Activated naive CD4-positive, alpha-beta T cell treated with Interleukin-2 at 50 U/mL for 16 hours (primary cell): ENCODE data around the gene ATAT1.

Experiments
- DNase-seq: peaks from one replicate; pipeline ENCODE4 v3.0.0-alpha.2; 2020

ATAT1 gene

DNA sequence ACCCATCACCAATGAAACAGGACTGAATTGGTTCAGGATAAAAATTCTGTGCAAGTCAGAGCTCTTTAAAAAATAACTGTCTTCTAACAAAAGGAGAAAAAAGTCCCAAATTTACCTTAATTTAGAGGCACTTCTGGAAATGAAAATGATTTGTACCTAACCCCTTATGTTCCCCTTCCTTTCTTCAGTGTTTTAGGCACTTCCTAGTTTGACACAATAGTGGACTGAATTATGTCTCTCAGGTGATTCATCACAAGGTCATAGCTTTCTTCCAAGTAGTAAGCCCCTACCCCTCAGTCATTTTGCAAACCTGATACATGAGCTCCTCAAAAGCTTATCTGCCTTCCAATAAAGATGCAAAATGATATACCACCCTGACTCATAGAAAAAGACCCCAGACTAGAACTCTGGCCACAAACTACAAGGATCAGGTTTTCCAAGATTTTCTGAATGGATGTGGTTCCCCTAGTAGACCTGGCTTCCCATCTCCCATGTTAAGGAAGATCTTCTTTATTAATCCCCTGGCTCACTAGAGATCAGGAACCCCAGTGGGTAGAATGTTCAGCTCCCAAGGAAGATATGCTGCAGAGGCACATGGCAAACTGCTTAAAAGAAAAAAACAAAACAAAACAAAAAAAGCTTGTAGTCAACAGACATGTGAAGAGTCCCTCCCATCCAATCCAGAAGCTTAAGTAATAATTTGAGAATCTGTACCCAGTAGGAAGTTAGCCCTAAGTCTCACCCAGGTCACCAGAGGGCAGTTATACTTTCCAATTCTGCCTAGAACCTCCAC lies 13.2 kb upstream of the ATAT1 start:
- no peak for DNase-seq

DNA sequence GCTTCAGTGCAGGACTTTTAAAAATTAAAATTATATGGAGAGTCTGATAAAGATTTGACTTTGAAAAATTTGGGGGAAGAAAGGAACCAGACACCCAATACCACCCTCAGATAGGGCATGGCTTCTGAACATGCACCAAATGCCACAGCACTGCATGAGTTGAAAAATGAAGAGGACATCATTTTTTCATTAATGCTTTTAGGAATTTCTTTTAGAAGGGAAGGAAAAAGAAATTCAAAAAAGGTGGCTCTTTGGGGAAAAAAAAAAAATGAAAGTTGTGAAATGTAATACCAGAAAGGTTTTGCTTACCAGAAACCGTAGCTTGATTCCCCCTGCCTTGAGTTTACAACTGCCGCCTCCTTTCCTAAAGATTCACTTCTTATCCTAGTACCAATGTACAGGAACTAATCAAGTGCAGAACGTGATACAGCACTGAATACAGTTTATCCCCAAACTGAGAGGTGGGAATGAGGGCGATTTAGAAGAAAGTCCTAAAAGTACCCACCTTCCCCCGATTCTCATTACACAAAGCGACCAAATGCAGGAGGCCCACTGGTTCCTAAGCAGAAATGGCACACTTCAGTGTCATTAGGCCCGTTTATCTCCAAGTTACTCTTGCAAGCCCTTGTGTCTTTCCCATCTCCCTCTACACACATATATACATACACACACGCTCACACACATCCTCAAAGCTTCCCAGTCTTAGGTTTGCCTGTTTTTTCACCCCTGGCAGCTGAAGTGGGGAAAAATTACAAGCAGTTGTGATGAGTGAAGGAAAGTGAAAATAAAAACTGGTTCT lies 12.4 kb upstream of the ATAT1 start:
- no peak for DNase-seq

DNA sequence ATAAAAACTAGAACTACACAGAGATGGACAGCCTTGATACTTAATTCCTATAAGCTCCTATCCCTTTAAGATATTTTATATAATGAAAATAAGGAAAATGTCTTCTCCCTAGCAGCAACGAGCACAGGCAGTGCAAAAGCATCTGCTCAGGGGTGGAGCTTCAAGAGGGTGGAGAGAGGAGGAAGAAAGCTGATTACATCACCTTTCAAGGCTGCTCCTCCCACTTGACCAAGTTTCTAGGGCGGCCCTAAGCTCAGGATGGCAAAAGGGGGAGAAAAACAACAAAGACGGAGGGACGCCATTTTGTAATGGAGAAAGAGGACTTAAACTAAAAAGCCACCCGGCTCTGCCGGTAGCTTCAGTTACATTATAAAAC lies 11.8 kb upstream of the ATAT1 start:
- DNase-seq, result peak; percentile 85

DNA sequence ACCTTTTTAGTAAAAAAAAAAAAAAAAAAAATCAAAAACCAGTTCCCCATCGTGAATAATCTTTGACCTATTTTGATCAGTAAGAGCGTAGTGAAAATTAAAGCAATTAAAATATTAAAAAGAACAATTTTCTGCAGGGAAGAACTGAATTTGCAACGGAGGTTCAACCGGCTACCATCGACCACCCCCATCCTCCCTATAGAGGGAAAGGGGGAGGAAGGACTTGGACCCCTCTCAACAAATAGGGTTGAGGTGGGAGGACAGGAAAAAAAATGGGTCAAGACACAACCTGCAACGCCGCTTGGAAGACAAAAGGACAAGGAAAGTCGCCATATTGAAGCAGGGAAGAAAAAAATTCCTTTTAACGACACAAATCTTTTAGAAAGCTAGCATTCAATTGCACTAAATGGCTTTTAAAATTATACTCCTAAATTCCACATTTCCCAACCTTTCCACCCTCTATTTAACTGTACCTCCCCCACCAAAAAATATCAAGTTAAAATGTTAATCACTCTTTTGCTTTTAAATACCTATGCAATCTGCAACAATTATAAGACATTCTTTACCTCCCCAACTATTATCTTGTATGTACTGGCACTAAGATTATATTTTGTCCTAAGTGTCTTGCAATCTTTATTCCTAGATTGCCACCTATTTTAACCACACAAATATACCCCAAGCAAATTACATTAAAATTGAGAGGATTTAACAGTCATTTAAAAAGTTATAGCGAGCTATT lies 11.3 kb upstream of the ATAT1 start:
- peak; percentile 36 for DNase-seq

DNA sequence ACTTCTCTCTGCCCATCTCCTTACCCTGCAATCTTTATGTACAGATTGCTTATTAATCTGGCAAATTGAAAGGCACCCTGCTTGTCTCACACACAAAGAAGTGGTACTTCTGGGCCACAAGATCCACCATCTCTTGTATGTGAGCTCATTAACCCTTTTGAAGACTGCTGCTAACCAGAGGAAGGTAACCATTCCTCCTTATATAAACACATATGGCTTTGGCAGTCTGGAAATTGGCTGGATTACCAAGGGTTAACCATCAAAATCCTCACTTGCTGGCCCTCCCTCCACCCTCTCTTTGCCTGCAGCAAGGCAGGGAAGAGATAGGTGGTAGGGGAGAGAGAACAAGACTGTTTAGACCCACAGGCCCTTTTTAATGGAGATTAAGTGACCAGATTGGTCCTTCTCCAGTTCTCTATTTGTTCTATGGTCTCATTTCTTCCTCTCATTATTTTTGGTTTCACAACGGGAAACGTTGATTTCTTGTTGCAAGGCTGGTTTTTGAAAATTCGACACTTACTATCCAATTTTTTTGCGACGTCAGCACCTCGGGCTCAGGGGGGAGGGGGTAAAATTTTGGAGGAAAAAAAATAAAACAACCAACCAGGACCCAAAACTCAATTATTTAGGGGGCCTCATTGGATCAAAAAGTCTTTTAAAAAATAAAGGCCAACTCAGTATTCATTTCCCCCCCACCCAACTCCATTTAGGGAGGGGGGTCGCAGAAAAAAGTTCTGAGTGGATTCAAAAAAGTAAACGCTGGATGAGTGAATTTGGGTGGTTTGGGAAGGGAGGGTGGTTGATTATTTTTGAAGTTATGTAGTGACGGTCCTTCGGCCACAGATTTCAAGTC lies 10.5 kb upstream of the ATAT1 start:
- peak; percentile 32 for DNase-seq

DNA sequence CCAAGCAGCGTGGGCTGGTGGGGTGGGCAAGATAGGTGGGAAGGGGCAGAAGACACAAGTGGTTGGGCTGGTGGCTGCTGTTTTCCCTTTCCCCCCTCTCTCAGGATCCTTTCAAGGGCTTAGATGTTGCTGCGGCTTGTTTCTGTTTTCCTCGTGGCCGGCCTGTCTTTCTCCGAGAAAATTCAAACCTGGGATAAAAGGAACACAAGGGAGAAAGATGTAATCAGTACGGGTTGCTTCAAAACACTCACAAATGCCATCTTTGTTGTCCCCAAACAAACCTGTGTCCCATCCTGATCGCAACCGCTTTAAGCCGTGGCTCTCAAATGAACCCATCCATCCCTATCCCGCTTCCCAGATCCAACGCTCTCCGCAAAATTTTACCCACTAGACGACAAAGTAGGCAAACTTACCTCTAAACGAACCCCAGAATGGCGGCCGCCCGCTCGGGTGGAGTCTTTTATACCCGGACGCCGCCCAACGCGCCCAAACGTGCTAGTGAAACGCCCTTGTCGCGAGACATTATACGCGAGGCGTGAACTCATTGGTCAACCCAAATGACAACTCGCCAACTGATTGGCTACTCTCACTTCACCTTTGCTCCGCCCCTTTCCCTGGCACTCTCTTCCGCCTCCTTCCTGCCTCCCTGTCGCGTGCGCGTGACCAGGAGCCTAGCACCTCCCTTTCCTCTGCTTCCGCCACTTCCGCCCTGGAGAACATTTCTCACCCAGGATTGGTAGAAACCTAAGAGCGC lies 9.7 kb upstream of the ATAT1 start, which contains the start of gene PPP1R10:
Gene PPP1R10, minus strand, starts transcription at position 433 of the 754 bp plus-strand sequence. CDS start 7,299 bp downstream, outside the sequence.
- peak; percentile 97 for DNase-seq

DNA sequence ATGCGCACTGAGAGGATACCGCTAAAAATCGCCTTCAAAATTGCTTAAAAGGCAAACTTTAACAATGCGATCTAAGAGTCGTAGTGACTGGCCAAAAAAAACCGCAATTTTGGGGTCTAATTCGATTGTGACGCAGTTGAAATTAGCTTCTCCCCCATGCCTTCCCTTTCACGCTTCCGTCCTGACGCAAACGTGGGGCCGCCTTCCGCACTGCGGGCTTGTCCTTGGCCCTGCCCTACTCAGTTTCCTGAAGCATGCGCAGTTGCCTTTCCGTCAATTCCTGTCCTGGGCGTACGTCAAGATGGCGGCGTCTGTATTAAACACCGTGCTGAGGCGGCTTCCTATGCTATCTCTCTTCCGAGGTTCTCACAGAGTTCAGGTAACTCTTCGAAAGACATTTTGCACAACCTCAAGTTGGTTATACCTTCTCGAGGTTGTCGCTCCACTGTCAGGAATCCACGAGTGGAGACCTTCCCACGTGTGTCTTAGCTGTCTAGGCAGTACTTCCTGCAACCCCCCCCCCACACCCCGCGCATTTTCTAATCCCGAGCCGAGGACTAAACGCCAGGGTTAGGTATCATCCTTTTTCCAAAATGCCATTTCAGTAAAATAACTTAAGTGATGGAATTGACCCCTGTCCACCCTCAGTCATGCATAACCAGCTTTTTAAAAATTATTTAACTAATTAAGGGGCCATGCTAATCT lies 9.0 kb upstream of the ATAT1 start, which contains the start of gene MRPS18B:
Gene MRPS18B, plus strand, starts transcription at position 276 of the 705 bp plus-strand sequence. Its CDS starts 26 bp downstream, at position 302.
- peak; percentile 98 for DNase-seq

DNA sequence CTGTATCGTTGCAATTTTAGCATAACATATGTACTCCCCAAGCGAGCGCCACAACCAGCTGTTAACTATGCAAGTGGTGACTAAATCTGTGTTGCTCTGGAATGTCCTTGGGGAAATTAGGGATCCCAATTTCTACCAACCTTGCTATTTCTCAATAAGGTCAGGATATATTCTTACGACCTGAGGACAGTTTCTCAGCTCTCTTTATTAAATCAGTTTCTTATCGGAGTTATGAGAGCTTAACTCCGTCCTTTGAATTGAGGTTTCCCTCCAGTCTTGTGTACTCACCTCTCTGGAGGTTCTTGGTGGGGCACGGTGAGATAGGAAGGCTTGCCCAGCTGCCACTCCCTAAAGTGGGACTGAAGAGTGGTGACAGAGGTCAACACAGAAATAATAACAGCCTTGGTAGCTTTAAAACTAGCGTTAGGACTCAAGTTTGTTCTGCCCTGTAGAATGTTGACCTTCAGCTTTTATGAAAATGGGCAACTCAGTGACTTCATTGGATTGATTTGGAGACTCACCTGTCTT lies 8.3 kb upstream of the ATAT1 start:
- no peak for DNase-seq

DNA sequence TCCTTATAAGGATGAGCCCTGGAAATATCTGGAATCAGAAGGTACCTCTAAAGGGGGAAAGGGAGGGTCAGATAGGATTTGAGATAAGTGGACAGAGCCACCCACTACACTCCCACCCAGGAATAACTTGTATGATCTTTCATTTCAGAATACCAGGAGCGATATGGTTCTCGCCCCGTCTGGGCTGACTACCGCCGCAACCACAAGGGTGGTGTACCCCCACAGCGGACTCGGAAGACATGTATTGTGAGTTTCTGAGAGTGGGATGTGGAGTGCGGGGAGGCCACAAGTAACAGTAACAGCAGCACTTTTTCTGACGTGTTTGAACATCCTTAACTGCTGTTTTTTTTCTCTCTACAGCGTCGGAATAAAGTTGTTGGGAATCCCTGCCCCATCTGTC lies 7.1 kb upstream of the ATAT1 start:
- no peak for DNase-seq

DNA sequence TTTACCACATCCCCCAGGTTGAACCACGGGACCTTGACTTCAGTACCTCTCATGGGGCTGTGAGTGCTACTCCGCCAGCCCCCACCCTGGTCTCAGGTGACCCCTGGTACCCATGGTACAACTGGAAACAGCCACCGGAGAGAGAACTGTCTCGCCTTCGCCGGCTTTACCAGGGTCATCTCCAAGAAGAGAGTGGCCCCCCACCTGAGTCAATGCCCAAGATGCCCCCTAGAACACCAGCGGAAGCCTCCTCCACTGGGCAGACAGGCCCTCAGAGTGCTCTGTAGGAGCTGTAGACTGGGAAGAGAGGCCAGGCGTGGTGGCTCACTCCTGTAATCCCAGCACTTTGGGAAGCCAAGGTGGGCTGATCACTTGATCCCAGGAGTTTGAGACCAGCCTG lies 1.2 kb upstream of the ATAT1 start:
- DNase-seq, result no peak

DNA sequence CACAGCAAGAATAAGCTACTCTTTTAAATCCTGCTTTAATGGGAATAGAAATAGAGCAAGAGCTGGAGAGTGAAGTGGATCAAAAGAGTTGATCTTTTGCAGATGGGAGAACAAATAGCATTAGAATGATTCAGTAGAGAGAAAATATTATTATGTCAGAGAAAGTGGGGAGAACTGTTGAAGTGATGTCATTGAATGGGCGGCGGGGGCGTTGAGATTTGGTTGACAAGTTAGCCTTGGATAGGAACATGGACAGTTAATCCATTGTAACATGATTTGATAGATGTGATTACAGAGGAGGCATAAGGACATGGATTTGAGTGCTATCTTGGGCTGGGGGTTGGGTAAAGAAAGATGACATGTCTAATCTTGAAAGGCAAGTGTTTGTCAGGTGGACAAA lies 9.2 kb downstream of the ATAT1 start:
- DNase-seq, result no peak

DNA sequence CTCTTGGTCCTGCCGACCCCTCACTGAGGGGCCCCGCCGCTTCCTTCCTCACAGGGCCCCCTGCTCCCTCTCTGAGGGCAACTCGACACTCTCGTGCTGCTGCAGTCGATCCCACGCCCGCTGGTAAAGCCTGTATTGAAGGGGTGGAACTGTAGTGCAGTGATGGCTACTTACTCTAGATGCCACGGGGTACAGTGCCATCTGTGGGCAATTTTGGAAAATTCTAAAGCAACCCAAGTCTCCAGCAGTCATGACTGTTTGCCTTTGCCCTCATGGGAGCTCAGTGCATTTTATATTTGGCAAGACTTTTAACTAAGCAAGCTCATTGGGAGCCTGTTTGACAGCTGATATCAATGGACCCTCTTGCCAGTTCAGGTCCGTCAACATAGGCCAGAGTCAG lies 13.8 kb downstream of the ATAT1 start:
- DNase-seq, result no peak

DNA sequence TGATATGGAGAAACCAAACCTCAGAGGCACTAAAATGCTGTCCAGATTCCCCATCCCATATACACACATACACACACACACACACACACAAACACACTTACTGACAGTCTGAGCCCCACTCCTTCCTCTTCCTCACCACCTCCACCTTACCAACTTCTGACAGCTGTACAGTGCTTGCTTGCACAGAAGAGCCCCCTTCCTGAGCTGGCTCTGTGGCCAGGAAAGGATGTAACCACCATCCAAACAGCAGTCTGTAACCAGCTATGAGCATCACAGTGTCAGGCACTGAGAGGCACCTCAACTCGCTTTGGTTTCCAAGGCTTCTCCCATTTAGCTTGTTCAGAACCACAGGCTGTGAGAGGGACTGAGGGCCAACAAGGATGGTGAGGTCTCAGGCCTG lies 14.4 kb downstream of the ATAT1 start:
- no peak for DNase-seq

DNA sequence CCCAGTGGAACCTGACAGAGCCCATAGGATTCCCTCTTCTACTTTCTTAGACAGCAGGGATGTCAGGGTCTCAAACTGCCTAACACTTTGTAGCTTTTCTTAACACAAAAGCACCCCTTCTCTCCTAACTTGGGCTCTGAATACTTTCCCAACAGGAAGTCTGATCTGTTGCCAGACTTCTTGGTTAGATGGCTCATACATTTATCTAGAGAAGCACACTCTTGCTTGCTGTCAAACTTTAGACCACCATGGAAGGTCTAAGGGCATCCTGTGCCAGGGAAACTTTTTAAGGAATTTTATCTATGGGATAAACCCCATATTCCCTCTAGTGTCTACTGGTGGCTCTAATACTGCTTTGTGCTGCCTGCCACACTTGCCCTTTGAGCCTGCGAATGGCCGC lies 17.0 kb downstream of the ATAT1 start:
- no peak for DNase-seq

DNA sequence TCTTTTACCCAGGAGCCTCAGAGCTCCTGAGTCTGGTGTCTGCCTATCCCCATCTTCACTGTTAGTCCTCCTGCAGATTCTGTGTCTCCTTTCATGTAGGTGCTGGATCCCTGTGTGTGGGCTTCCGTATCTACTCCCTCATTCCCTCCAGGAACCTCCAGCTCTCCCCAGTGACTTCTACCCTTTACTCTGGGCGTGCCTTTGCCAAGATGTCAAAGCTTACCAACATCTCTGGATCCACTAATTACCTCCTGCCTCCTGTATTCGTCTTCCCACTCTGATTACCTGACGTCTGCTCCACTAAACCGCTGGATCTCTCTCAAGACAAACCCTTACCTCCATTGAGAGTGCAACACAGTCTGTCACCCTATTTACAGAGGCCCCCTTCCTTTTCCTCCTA lies 18.1 kb downstream of the ATAT1 start:
- DNase-seq, result no peak

DNA sequence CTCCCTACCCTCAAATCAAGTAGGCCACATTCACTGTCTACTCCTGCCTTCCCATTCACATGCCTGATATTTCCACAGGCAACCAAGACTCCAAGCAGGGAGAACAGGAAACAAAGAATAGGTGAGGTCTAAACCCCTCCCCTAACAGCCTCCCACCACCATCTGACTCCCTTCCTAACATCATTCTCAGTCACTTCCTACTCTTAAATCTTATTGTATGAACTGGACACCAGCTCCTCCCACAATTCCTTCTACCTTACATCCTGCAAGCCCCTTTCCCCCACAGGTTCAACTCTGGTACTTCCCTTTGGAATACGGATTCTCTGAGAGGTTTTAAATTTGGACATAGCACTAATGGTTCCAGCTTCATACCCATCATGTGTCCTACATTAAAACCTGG lies 19.3 kb downstream of the ATAT1 start:
- DNase-seq, result no peak

DNA sequence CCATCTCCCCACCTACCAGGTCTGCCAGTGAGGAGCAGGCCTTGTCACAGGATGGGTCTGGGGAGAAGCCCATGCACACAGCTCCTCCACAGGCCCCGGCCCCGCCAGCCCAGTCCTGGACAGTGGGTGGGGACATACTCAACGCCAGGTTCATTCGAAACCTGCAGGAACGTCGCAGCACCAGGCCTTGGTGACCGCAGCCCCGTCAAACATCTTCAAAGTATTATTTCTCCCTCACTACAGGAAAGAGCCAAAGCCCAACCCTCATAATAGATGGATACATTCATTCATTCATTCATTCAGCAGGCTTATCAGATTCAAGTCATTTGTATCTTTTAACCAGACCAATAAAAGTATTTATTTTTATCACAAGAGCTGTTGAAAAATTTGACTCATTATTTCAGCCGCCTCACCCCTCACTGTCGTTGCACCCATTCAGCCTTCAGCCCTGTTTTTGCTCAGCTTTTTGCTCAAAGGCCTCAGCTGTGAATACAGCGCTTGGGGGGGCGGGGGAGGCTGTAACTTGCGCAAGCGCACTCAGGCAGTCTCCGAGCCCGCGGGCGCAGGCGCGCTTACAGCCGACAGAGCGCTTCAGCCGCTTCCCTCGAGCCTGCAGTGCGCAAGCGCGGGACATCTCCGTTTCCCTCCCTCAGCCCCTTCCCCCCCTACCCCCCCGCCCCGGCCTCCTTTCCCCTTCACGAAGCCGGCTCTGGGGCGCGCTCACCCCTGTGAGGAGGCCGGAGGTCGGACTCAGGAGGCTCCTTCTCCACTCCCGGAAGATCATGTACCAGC lies 20.0 kb downstream of the ATAT1 start, which contains the start of gene C6orf136:
Gene C6orf136, plus strand, starts transcription at position 684 of the 792 bp plus-strand sequence. Its CDS starts 99 bp downstream, at position 783.
- DNase-seq, result peak; percentile 93

DNA sequence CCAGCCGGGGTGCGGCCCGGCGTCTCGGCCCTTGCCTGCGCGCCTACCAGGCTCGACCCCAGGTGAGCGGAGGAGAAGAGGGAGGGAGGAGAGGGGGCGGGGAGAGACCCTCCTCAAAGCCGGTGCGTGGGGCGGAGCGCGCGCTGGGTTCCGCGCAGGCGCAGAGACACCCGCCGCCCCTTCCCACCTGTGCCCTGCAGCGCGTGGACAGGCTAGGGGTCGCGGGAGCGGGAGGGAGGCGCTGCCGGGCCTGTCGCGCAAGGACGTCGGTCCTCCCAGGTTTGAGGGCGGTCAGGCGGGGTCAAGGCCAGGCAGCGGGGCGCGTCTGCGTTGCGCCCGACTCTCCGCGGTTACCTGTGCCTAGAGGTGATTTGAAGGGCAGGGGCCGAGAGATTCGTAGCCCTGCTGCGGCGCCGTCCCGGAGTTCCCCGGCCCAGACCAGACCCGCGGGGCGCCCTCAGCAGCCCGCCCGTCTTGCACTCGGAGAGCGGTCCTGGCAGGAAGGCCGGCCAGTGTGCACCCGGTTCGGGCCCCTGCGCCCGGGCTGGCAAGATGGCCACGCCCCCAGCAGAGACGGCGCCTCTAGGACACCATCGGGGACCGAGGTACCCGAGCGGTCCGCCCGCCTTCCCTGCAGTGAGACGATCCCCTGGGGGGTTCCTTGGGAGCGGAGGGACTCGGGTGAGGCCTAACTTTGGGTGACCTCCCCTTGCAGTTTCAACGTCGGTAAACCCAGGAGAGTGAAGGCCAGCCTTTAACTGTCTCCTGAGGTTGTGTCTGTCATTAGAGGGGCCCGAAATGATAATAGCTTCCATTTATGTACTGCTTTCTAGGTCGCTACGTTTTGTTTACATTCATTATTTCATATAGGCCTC lies 20.8 kb downstream of the ATAT1 start:
- peak; percentile 80 for DNase-seq

DNA sequence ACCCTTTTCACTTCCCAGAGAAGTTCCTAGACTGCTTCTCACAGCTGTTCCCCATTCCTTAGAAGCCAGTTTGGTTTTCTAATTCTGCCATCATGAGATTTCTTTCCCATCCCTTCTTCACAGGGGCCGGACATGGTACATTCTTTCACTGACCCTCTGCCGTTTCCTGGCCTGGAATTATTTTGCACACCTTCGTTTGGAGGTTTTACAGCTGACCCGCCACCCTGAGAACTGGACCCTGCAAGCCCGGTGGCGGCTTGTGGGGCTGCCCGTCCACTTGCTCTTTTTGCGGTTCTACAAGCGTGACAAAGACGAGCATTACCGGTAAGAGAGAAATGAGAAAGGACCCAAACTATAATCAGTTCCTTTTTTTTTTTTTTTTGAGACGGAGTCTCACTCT lies 24.5 kb downstream of the ATAT1 start:
- DNase-seq, result no peak
